Sigmoid colon (tissue), 4 donors: ENCODE results near the gene CEP95.

Source experiments
- CTCF ChIP-seq, 4 experiments: fragments of 450-650 bp in 3 of 4; fragments of 200-600 bp in 1 of 4; IDR thresholded peaks; one replicate each; pipeline ENCODE4 v1.5.1; 2016 to 2019; ENCODE audit warnings: antibody characterized with exemption in 4 of 4, mild to moderate bottlenecking in 3 of 4, moderate library complexity in 2 of 4
- EP300 ChIP-seq, 4 donors: sonication (generic); formaldehyde crosslinking; IDR thresholded peaks; one replicate each; pipeline ENCODE4 v1.6.1; 2017; ENCODE audit warnings: antibody characterized with exemption in 4 of 4
- POLR2A ChIP-seq, 2 donors: fragments of 450-650 bp; IDR thresholded peaks; one replicate each; pipeline ENCODE4 v1.6.1; 2016; ENCODE audit warnings: antibody characterized with exemption in 2 of 2, mild to moderate bottlenecking in 2 of 2, moderate library complexity in 2 of 2
- POLR2AphosphoS5 ChIP-seq, 4 donors: sonication (generic); formaldehyde crosslinking; IDR thresholded peaks; one replicate each; pipeline ENCODE4 v1.6.1; 2017; ENCODE audit warnings: antibody characterized with exemption in 4 of 4

- TF ChIP-seq CTCF (IDR thresholded peaks at IDR 0.05) (no peak), POLR2A (IDR thresholded peaks at IDR 0.05) (no peak), EP300 (IDR thresholded peaks at IDR 0.05) (no peak), POLR2AphosphoS5 (IDR thresholded peaks at IDR 0.05) (no peak)
Observed at GRCh38 chr17:64497565-64498035, 9.2 kb upstream of the CEP95 start.
